Psoas muscle (tissue), 8 donors: Measurements from ENCODE around the gene KDM4C. TPM values are rescaled to one million over a fixed set of nuclear protein-coding genes. Genes with fewer than 3 reads are reported as not detected.
A peak's percentile ranks its signal among the peaks of the same experiment; 100 is the strongest.

ENCODE experiments used
- ATAC-seq, 4 donors: fragments of 200-7000 bp; cut with Tn5 transposase; one replicate each; pipeline ENCODE4 v1.9.1; 2020; ENCODE audit warnings: moderate library complexity in 3 of 4, mild to moderate bottlenecking in 2 of 4
- DNase-seq, 2 donors: peaks; one replicate each; pipeline ENCODE4 v3.0.0-alpha.2; 2020
- H3K27ac ChIP-seq: fragments of 200-600 bp; one replicate; pipeline ENCODE4 v1.8.0; 2022
- H3K27me3 ChIP-seq, 3 donors: fragments of 200-600 bp in 1 of 3; one replicate each; pipeline versions ENCODE4 v1.6.1 to v1.8.0; 2013 to 2022; ENCODE audit warnings: low read length in 2 of 3, mild to moderate bottlenecking in 2 of 3, moderate library complexity in 1 of 3; ENCODE audit not compliant: insufficient read depth in 3 of 3
- H3K36me3 ChIP-seq, 2 donors: fragments of 200-600 bp in 1 of 2; one replicate each; pipeline versions ENCODE4 v1.6.1 to v1.8.0; 2013 to 2022; ENCODE audit warnings: low read depth in 1 of 2, mild to moderate bottlenecking in 1 of 2, moderate library complexity in 1 of 2; ENCODE audit not compliant: insufficient read depth in 1 of 2
- H3K4me1 ChIP-seq: fragments of 200-600 bp; one replicate; pipeline ENCODE4 v1.8.0; 2022
- H3K4me3 ChIP-seq: fragments of 200-600 bp; one replicate; pipeline ENCODE4 v1.8.0; 2022; ENCODE audit warnings: mild to moderate bottlenecking
- H3K9me3 ChIP-seq: fragments of 200-600 bp; one replicate; pipeline ENCODE4 v1.8.0; 2022
- CTCF ChIP-seq: fragments of 200-600 bp; IDR thresholded peaks from one replicate; pipeline ENCODE4 v1.8.0; 2022; ENCODE audit warnings: antibody characterized with exemption
- WGBS, 3 donors: extraction: QIAGEN DNeasy Blood & Tissue Kit; methylation state at CpG; one replicate each; pipeline versions ENCODE4 v1.1.6 to v1.1.7; 2013; 5-methylcytosine and 5-hydroxymethylcytosine counted together
- intact Hi-C, 2 donors: fragments of 100-400 bp; cut with DNase I; formaldehyde crosslinking; loops; one replicate each; pipeline versions ENCODE4 v1.11.0 to v1.14.2; 2022
- polyA plus RNA-seq, 3 donors: library from polyadenylated mRNA; stranded (reverse); fragments of 200-250 nt; gene quantifications; one replicate each; pipeline ENCODE4 v1.2.3, GENCODE V29; 2013
- total RNA-seq, 4 donors: library from RNA; stranded (reverse); fragmentation: NEBNext Ultra II Directional in 2 of 4; extraction: Animal tissue kit (Norgen Biotek cat#: 25700) in 2 of 4; gene quantifications; one replicate each; pipeline versions ENCODE4 v1.2.1 to v1.2.4, GENCODE V29; 2021 to 2023
- donor health status: healthy with polysubstance abuse.
- donor health status: DM: no; HTN: no; CAD: no; lungs with moderate emphysema.
- donor health status: Bipolar disorder and iron deficiency.
- donor health status: healthy.
- donor health status: DM: yes; HTN: yes; CAD: no.
- donor health status: DM: no; HTN: no; CAD: no.
- donor health status: DM: no; HTN: no; CAD: no.
- donor health status: DM: yes; HTN: yes; CAD: no.

Gene KDM4C
- total and polyA plus RNA-seq, 7 donors: 2.7 to 13.0 (median 10.1) TPM

- H3K9me3 ChIP-seq: no peaks in the 10 kb centered on the region
- TF ChIP-seq CTCF: no peak
- ATAC-seq (no peak), DNase-seq (no peak)
- no peak overlapping the region for H3K4me3 ChIP-seq
- 0 to 7% (median 0%) methylated on average over 1 of the region's 1 CpG for WGBS, 3 donors
- H3K36me3 ChIP-seq: peaks cover 0 to 13% of the 10 kb centered on the region in 2 donors
- H3K27me3 ChIP-seq: no peaks in the 10 kb centered on the region
- H3K4me1 ChIP-seq: peaks cover 16% of the 10 kb centered on the region
- intact Hi-C loops: no loop called here
- H3K27ac ChIP-seq: no peak overlapping the region
Measured at GRCh38 chr9:7132605-7133004, 374.8 kb downstream of the KDM4C start.

GRCh38 chr9:7135735-7136134, 378.0 kb downstream of the KDM4C start:
- DNase-seq (no peak), ATAC-seq (no peak)
- no peaks in the 10 kb centered on the region for H3K27me3 ChIP-seq
- no peaks in the 10 kb centered on the region for H3K9me3 ChIP-seq
- H3K4me1 ChIP-seq: peaks cover 18% of the 10 kb centered on the region
- no peak overlapping the region for H3K27ac ChIP-seq
- TF ChIP-seq CTCF: no peak
- H3K36me3 ChIP-seq: no peaks in the 10 kb centered on the region
- no peak overlapping the region for H3K4me3 ChIP-seq
- 84 to 93% (median 86%) methylated on average over 4 of the region's 4 CpGs for WGBS, 3 donors
- intact Hi-C loops: loop anchor here in 1 of 2 donors (5.0 kb wide), 1 partner anchor 38 kb away; no protein-coding TSS in a partner anchor

GRCh38 chr9:7137040-7137439, 379.3 kb downstream of the KDM4C start:
- H3K9me3 ChIP-seq: no peaks in the 10 kb centered on the region
- intact Hi-C loops: loop anchor here in 1 of 2 donors (5.0 kb wide), 1 partner anchor 40 kb away; no protein-coding TSS in a partner anchor
- no peak for TF ChIP-seq CTCF
- ATAC-seq: peak; percentile 98 to 100 (median 99)
- H3K27ac ChIP-seq: peak overlapping the region; percentile 48
- H3K36me3 ChIP-seq: no peaks in the 10 kb centered on the region
- H3K4me1 ChIP-seq: peaks cover 28% of the 10 kb centered on the region
- no peaks in the 10 kb centered on the region for H3K27me3 ChIP-seq
- WGBS, 3 donors: 36 to 62% (median 47%) methylated on average over 6 of the region's 6 CpGs
- H3K4me3 ChIP-seq: no peak overlapping the region
- DNase-seq: peak; percentile 60 to 82

GRCh38 chr9:7137571-7137970, 379.8 kb downstream of the KDM4C start:
- intact Hi-C loops: loop anchor here in 1 of 2 donors (5.0 kb wide), 1 partner anchor 40 kb away; no protein-coding TSS in a partner anchor
- H3K9me3 ChIP-seq: no peaks in the 10 kb centered on the region
- H3K36me3 ChIP-seq: no peaks in the 10 kb centered on the region
- DNase-seq (no peak), ATAC-seq (peak in 2 of 4 donors; percentile 14 to 16)
- TF ChIP-seq CTCF: no peak
- H3K27me3 ChIP-seq: no peaks in the 10 kb centered on the region
- H3K4me3 ChIP-seq: no peak overlapping the region
- H3K4me1 ChIP-seq: peaks cover 28% of the 10 kb centered on the region
- peak overlapping the region; percentile 48 for H3K27ac ChIP-seq
- WGBS, 3 donors: 61 to 78% (median 74%) methylated on average over 5 of the region's 5 CpGs

- ATAC-seq (no peak), DNase-seq (no peak)
- Histone ChIP-seq H3K9me3 (no peaks in the 10 kb centered on the region), H3K36me3 (no peaks in the 10 kb centered on the region), H3K27ac (no peak overlapping the region), H3K4me3 (no peak overlapping the region), H3K4me1 (peaks cover 39% of the 10 kb centered on the region), H3K27me3 (no peaks in the 10 kb centered on the region)
- 87 to 95% (median 89%) methylated on average over 4 of the region's 4 CpGs for WGBS, 3 donors
- no peak for TF ChIP-seq CTCF
- intact Hi-C loops: loop anchor here in 1 of 2 donors (5.0 kb wide), 1 partner anchor 43 kb away; no protein-coding TSS in a partner anchor
Measured at GRCh38 chr9:7139886-7140285, 382.1 kb downstream of the KDM4C start.
